HG02981 (cell line): Measurements from ENCODE around the gene SCG2.

Source experiments
- ATAC-seq: cut with Tn5 transposase; IDR thresholded peaks from one replicate; pipeline ENCODE4 v1.9.1; 2021; ENCODE audit warnings: mild to moderate bottlenecking, moderate library complexity; ENCODE audit not compliant: unreplicated experiment

The SCG2 gene, protein sequence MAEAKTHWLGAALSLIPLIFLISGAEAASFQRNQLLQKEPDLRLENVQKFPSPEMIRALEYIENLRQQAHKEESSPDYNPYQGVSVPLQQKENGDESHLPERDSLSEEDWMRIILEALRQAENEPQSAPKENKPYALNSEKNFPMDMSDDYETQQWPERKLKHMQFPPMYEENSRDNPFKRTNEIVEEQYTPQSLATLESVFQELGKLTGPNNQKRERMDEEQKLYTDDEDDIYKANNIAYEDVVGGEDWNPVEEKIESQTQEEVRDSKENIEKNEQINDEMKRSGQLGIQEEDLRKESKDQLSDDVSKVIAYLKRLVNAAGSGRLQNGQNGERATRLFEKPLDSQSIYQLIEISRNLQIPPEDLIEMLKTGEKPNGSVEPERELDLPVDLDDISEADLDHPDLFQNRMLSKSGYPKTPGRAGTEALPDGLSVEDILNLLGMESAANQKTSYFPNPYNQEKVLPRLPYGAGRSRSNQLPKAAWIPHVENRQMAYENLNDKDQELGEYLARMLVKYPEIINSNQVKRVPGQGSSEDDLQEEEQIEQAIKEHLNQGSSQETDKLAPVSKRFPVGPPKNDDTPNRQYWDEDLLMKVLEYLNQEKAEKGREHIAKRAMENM

DNA sequence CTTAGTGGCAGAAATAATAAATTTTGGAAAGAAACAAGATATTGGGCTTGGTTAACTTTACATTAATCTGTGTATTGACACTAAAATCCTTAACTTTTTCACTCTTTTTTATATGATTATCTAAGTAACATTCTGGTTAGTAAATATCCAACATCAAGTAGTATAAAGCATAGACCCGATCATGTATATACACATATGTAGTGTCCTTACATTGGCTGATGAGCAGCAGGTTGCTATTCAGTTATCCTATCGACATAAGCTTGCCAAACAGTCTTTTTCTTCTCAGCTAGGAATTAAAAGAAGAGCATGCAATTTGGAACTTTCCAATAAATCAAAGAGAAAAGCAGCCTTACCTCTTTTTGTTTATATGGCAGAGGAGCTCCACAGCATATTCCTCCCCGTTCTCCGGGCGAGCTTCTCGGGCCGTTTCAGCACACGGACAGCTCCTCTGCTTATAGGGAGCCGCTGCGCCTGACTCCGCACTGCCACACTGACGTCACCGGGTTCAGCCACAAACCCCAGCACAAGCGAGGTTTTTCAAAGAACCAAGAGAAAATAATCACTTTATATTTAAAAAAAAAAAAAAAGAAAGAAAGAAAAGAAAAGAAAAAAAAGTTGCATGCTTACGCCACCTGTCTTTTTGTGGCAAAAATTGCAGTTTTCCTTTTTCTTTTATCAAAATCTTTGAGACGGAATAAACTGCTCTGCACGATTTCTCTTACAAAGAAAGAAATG, at the start of gene SCG2:
Gene SCG2, minus strand, starts transcription at position 430 of the 735 bp plus-strand sequence. CDS start 3,079 bp downstream, outside the sequence.
- ATAC-seq: peak; percentile 94

DNA sequence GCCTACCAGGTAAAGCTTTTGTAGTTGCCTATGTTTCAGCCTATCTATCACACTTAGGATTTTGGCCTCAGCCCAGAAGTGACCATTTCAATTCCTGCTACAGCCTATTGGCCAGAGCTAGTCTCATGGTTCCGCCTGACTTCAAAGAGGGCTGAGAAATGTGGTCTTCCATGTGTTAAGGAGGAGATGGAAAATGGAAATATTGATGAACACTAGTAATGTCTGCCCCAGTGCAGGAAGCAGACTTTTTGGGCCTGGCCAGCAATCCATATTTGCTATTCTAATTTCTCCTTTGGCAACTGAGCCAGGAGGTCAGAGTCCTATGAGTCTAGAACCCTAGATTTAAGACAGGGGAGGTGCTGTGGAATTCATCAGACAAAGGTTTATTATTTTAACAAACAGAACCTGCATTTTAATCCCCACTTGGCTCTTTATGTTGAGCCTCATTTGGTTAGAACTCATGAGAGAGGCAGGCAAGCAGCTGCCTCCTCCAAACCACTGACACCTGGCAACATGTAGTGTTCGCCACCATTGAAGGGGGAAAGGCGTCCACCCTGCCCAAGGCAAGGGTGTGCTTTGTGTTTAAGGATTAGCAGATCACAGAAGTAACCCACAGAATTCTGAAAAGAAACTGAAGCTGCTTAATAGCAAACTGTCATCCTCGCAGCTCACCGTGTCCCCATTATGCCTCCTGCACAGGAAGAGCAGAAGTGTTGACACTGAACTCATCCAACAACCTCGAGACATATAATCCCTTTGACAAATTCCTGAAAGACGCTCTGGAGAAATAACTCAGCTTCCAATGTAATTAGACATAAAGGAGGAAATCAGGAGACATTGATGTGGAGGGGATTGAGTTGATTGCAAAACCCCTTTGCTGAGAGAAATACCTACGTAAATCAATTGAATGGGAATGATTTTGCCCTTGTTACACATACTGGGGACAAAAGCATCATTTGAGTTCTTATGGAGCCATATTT, 47.7 kb upstream of the SCG2 start:
- ATAC-seq: no peak

DNA sequence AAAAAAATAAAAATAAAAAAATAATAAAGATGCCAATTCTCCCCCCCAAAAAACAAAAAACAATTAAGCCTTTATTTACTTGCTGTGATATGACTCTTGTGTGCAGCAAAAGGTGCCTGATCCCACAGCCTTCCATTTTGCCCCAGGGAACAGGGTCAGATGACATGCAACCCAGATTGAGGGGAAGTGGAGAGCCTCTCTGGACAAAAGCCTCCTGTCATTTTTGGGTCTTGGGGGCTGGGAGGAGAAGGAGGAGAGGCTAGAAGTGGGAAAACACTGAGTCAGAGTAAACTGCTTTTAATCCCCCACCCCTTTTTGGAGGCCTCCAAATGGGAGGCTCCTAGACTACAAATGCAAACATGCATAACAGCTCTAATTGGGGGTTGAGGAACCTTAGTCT, 46.6 kb upstream of the SCG2 start:
- no peak for ATAC-seq

DNA sequence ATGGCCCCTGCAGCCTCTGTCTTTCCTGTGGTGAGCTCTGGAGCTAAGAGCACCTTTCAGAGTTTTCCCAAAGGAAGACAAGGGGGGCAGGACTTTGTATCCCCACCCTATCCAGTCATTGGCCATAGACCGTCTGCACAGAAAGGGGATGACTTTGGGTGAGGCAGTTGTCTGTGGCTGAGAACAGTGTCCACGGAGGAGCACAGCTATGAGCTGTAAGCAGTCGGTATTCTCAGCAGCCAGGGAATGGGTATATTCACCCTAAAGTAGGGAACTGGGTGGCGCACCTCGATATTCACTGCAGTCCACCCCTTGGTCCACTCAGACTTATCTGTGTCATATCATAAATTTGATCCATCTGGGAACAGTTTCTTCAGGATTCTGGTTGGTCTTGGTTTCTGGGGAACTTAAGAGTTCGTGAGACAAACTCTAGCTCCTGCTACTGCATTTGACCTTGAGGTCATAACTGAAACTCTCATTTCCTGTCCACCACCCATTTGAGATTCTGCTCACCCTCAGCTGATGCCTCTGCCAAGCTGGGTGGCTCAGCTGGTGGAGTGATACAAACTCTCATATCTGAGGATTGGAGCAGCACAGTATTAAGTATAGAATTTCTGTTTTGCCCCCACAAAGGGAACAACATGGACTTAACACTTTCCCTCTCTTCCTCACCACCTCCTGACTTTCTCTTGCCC, 45.2 kb upstream of the SCG2 start:
- peak; percentile 87 for ATAC-seq

DNA sequence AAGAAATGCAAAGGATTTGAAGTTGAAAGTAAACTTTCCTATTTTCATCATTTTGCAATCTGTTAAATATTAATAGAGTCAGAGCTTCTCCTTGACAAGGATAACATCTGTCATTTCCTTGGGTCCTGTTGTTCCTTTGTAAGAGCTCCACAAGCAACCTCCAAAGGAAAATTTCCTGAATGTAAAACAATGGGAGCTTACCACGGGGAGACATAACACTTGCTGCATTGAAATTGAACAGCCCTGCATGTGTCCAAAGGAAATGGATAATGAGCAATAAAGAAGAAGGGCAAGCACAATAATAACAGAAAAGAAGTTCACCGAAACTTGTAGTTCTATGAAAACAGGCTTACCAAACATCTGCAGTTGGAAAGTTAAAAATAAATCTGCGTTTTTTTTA, 42.0 kb upstream of the SCG2 start:
- no peak for ATAC-seq

DNA sequence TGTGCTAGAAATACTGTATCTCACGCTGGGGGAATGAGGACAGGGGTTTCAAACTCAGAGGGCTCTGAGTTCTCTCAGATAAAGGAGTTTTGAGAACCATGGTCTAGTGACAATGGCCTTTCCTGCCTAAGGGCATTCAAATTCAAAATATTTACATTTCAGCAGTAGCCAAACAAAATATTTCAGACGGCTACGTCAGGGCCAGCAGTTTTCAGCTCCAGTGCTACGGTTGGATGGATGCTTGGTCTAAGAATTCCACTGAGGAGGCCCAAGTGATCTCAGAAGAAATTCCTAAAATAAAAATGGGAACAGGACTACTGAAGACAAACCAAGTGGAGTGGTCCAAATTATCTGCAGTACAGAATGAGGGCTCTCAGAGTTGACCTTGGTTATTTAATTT, 41.1 kb upstream of the SCG2 start:
- no peak for ATAC-seq

DNA sequence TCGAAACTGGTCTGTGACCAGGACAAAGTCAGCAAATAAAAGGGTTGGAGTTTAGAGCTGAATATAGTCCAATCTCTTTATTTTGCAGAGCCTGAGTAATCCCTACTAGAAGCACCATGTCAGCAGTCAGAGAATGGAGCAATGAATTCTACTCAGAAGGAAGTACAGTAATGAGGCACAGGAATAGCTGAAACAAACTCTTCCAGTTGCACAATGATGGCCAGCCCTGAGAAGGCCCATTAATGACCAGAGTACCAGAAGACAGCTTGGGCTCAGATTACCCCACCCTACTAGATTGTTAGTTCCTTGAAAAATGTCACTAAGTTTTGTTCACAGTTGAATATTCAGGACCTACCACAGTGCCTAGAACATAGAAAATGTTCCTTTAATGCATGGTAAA, 40.3 kb upstream of the SCG2 start:
- no peak for ATAC-seq

DNA sequence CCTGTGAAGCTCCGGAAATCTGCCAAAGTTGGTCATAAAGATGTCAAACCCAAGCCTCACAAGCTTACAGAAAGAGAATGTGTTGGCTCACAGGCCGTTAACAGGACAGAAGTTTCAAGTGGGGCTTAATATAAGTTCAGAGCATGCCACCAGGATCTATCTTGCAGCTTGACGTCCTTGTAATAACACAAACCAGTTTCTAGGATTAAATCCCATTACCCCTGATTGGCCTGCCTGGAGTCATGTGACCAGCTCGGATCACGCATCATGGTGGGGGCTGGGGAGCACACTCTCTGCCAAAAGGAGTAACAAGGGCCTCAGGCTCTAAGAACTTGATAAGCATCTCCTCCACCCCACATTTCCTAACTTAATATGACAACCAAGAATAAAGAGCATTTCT, 38.9 kb upstream of the SCG2 start:
- ATAC-seq: no peak

DNA sequence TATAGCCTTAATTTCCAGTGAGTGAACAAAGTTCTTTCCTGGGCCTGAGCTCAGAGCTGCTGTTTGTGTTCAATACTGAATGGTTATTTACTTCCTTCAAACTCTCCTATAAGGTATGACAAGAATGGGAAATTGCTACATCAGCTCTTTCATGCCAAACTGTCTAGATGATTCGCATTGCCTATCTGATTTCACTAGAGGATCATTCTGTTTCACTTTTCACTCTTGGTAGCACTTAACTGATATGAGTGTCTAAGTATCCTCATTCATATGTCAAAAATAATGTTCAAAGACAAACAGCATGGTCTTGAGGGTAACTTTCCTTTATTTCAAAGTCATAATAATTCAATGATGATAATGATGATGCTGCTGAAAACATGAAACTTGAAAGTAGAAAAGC, 32.9 kb upstream of the SCG2 start:
- no peak for ATAC-seq

DNA sequence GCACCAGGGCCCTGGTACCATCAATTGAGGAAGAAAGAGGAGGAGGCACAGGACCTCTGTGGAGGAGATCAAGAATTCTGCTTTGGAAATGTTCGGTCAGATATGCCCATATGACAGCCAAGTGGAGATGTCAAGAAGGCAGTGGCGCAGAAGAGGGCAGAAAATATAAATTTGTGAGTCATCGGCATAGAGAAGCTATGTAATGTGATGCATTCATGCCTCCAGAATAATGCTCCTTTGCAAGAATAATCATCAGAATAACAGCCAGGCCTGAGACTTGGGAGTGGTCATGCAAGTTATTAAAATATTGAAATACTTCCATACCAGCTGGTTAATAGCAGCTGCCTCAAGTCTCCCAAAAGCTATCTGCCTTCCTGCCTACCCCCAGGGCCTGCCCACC, 32.1 kb upstream of the SCG2 start:
- ATAC-seq: no peak

DNA sequence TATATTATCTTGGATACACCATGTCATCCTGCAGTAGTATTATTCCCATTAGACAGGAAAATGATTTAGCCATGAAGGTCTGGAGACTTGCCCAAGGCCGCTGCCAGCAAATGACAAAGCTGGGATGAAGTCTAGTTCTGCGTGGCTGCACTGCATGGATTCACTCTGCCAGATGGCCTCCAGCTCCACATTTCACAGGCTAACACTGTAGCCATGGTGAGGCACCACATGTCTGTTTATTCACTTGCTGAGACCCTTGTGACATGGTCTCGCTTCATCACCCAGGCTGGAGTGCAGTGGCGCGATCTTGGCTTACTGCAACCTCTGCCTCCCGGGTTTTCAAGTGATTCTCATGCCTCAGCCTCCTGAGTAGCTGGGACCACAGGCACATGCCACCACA, 31.5 kb upstream of the SCG2 start:
- ATAC-seq: no peak

DNA sequence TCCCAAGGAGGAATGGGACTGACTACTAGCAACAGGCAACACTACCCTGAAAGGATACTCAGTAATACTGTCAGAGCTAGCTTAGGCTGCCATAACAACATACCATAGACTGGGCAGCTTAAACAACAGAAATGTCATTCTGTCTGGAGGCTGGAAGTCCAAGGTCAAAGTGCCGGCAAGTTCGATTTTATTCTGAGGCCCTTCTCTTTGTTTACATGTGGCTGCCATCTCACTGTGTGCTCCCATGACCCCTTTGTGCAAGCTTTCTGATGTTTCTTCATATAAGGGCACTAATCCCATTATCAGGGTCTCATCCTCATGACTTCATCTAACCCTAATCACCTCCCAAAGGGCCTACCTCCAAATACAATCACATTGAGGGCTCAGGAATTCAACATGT, 30.7 kb upstream of the SCG2 start:
- ATAC-seq: no peak

DNA sequence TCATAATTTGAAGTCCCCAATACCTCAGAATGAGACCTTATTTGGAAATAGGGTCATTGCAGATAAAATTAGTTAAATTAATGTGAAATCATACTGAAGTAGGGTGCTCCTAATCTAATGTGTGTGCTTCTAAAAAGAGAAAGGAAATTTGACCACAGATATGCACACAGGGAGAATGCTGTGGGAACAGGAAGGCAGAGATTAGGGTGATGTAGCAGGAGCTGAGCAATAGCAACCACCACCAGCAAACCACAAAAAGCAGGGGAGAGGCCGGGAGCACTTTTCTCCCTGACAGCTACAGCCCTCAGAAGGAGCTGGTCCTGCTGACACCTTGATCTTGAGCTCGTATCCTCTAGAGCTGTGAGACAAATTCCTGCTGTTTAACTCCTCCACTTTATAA, 24.6 kb upstream of the SCG2 start:
- ATAC-seq: no peak

DNA sequence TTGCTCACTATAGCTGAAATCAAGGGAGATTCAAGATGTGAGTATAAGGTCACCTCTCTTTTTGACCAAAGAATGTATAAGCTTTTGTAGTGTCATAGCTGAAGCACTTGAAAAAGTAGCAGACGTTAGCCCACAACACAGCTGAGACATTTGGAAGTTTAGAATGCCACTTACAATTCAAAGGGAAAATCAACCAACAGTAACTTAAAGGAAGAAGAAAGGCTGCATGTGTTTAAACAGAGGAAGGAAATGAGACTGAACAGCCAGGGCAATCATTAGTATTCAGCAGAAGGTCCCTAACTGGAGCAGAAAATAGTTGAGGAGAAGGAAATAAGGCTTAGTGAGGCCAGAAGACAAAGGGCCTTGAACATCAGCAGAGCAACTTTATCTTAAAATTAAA, 23.5 kb upstream of the SCG2 start:
- ATAC-seq: no peak

DNA sequence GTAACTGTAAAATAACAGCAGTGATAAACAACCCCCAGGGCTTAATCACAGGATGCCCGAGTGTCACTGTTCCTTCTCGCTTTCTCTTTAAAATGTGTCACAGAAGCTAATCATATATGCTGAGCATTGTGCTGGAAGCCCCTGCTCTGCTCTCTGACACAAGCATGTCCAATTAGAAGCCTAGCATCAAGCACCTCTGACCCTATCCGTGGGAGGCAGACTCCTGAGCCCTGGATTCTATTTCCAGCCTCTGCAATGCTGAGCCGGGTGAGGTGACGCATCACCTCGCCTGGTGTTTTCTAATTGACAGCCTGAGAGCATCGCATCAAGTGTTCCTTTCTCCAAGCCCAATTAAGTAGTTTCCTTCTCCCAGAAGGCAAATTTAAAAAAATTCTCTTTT, 19.7 kb upstream of the SCG2 start:
- no peak for ATAC-seq

DNA sequence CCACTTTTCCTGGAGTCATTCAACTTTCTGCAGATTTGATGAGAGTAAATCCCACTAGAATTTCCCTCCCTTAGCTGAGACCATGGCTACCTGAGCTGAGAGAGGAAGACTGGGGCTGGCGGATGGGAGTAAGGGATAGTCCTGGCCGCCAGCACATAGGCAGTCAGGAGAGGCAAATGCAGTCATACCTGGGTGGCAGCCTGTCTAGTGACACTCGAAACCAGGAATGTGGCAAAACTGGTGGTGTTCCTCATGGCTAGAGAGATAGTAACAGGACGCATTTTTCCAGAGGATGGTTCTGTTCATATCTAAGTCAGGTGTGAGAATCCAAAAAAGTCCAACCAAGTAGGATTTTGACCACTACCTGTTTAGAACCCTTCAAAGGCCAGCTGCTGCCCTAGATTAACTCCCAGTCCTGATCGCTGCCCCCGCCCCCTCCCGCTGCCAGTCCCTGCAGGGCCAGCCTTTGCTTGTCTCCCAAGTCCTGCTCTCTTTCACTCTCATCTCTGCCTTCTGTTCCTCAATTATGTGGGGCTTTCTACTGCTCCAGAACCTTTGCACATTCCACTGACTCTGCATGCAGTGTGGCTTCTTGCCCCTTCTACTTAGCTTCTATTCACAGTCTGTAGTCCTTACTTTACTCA, 17.4 kb upstream of the SCG2 start:
- ATAC-seq: no peak

DNA sequence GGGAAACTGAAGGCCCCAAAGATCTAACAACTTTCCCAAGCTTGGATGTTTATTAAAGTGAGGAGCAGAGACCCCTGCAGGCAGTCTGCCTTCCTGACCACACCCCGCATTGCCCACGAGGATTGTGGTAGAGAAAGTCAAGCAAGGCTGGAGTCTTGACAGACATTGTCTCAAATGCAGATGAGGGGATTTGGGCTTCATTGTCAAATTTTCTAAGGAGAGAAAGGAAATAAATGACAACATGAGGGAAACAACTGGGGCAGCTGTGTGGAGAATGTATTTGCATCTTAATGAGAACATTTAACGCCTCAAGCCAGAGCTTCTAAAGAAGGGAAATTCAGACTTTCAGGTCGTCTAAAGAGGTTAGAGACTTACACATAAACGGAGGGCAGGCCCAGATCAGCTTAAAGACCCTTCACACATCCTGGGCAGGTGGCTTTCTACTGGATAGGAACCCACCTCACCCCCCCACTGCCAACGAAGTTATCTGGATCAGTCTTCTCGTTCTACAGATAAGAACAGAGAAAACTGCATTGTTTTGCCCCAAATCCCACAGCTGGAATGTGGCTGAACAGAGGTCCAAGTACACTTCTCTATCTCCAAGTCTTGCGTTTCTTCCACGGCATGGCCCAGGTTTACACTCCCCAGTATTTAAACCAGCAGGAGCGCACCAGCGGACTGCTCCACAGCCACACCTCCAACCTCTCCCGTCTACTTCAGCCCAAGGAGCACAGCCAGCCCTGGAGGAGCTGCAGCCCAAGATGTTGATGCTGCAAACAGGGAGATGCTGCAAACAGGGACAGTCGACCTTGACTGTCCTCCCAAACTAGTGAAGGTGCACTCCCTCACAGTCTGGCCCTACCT, 16.2 kb upstream of the SCG2 start:
- ATAC-seq: no peak

DNA sequence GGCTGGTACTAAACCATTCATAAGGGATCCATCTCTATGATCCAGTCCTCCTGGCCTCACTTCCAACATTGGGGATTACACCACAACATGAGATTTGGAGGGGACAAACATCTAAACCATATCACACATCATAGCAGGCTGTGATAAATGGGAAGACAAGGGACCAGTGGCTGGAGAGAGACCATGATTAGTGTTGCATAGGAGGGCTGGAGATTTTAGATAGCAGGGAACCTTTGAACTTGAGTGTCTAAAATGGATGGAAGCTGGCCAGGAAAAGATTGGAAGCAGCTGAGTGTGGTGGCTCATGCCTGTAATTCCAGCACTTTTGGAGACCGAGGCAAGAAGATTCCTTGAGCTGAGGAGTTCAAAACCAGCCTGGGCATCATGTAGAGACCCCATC, 12.4 kb upstream of the SCG2 start:
- ATAC-seq: no peak
